ENCODE results near the gene SPATS2L.
A peak's percentile ranks its signal among the peaks of the same experiment; 100 is the strongest.

The SPATS2L gene

GRCh38 chr2:200418399-200418798, 111.9 kb downstream of the SPATS2L start:
- no peak for DNase-seq

GRCh38 chr2:200419325-200419724, 112.8 kb downstream of the SPATS2L start:
- no peak for DNase-seq

GRCh38 chr2:200421270-200421669, 114.8 kb downstream of the SPATS2L start:
- DNase-seq = no peak

GRCh38 chr2:200422071-200422470, 115.6 kb downstream of the SPATS2L start:
- DNase-seq = no peak

GRCh38 chr2:200422532-200423261, 116.2 kb downstream of the SPATS2L start:
- no peak for DNase-seq

- no peak for DNase-seq
Observed at GRCh38 chr2:200423541-200423940, 117.0 kb downstream of the SPATS2L start.

- DNase-seq = peak; percentile 77
Observed at GRCh38 chr2:200425026-200425821, 118.7 kb downstream of the SPATS2L start.

GRCh38 chr2:200426754-200427153, 120.3 kb downstream of the SPATS2L start:
- no peak for DNase-seq

- no peak for DNase-seq
Observed at GRCh38 chr2:200428961-200429665, 122.6 kb downstream of the SPATS2L start.

- DNase-seq = no peak
Observed at GRCh38 chr2:200430017-200430416, 123.5 kb downstream of the SPATS2L start.

- no peak for DNase-seq
Observed at GRCh38 chr2:200431996-200432705, 125.7 kb downstream of the SPATS2L start.

GRCh38 chr2:200435379-200435778, 128.9 kb downstream of the SPATS2L start:
- DNase-seq = no peak

- DNase-seq = no peak
Observed at GRCh38 chr2:200438251-200438650, 131.8 kb downstream of the SPATS2L start.

GRCh38 chr2:200438846-200439245, 132.4 kb downstream of the SPATS2L start:
- DNase-seq = no peak

- no peak for DNase-seq
Observed at GRCh38 chr2:200439981-200440380, 133.5 kb downstream of the SPATS2L start.

GRCh38 chr2:200442471-200442870, 136.0 kb downstream of the SPATS2L start:
- no peak for DNase-seq

GRCh38 chr2:200443376-200443775, 136.9 kb downstream of the SPATS2L start:
- no peak for DNase-seq

- DNase-seq = no peak
Observed at GRCh38 chr2:200443916-200444315, 137.4 kb downstream of the SPATS2L start.

- no peak for DNase-seq
Observed at GRCh38 chr2:200444530-200444929, 138.0 kb downstream of the SPATS2L start.

GRCh38 chr2:200445284-200445683, 138.8 kb downstream of the SPATS2L start:
- DNase-seq = peak; percentile 41

GRCh38 chr2:200446612-200447011, 140.1 kb downstream of the SPATS2L start:
- DNase-seq = no peak

GRCh38 chr2:200447139-200447855, 140.8 kb downstream of the SPATS2L start:
- no peak for DNase-seq
